ENCODE data around the gene FAM124B.

The FAM124B gene

GRCh38 chr2:224379172-224379571, 22.7 kb downstream of the FAM124B start:
- TF ChIP-seq CTCF (IDR thresholded peaks at IDR 0.05): no peak
- H3K9me3 ChIP-seq: no peaks in the 10 kb centered on the region
- no peak overlapping the region for H3K4me3 ChIP-seq (ENCODE audit: low read depth in 1 of 2, low read length in 1 of 2)
- H3K27ac ChIP-seq: peak overlapping the region; percentile 70
- H3K27me3 ChIP-seq: no peaks in the 10 kb centered on the region
- H3K4me1 ChIP-seq (ENCODE audit: control insufficient read depth in 1 of 2, insufficient read depth in 1 of 2, low read depth in 1 of 2, low read length in 1 of 2): peaks cover 21 to 42% of the 10 kb centered on the region in 2 experiments
- no peaks in the 10 kb centered on the region for H3K36me3 ChIP-seq

GRCh38 chr2:224378701-224379097, 23.2 kb downstream of the FAM124B start:
- no peak for TF ChIP-seq CTCF (IDR thresholded peaks at IDR 0.05)
- H3K9me3 ChIP-seq: no peaks in the 10 kb centered on the region
- peaks cover 21 to 42% of the 10 kb centered on the region in 2 experiments for H3K4me1 ChIP-seq (ENCODE audit: control insufficient read depth in 1 of 2, insufficient read depth in 1 of 2, low read depth in 1 of 2, low read length in 1 of 2)
- no peaks in the 10 kb centered on the region for H3K27me3 ChIP-seq
- H3K4me3 ChIP-seq (ENCODE audit: low read depth in 1 of 2, low read length in 1 of 2): peak overlapping the region in 1 of 2 experiments; percentile 37
- H3K27ac ChIP-seq: peak overlapping the region; percentile 70
- no peaks in the 10 kb centered on the region for H3K36me3 ChIP-seq

GRCh38 chr2:224377751-224378700, 23.9 kb downstream of the FAM124B start:
- no peaks in the 10 kb centered on the region for H3K9me3 ChIP-seq
- H3K4me3 ChIP-seq (ENCODE audit: low read depth in 1 of 2, low read length in 1 of 2): peak overlapping the region in 1 of 2 experiments; percentile 37
- H3K36me3 ChIP-seq: no peaks in the 10 kb centered on the region
- peak overlapping the region; percentile 70 for H3K27ac ChIP-seq
- peaks cover 21 to 42% of the 10 kb centered on the region in 2 experiments for H3K4me1 ChIP-seq (ENCODE audit: control insufficient read depth in 1 of 2, insufficient read depth in 1 of 2, low read depth in 1 of 2, low read length in 1 of 2)
- no peaks in the 10 kb centered on the region for H3K27me3 ChIP-seq
- no peak for TF ChIP-seq CTCF (IDR thresholded peaks at IDR 0.05)

GRCh38 chr2:224372641-224373040, 29.3 kb downstream of the FAM124B start:
- Histone ChIP-seq H3K36me3 (no peaks in the 10 kb centered on the region), H3K4me3 (ENCODE audit: low read depth in 1 of 2, low read length in 1 of 2) (no peak overlapping the region), H3K4me1 (ENCODE audit: control insufficient read depth in 1 of 2, insufficient read depth in 1 of 2, low read depth in 1 of 2, low read length in 1 of 2) (peaks cover 8 to 21% of the 10 kb centered on the region in 2 experiments), H3K27ac (no peak overlapping the region), H3K9me3 (no peaks in the 10 kb centered on the region), H3K27me3 (no peaks in the 10 kb centered on the region)
- TF ChIP-seq CTCF (IDR thresholded peaks at IDR 0.05): no peak

- peak; percentile 59 for TF ChIP-seq CTCF (IDR thresholded peaks at IDR 0.05)
- Histone ChIP-seq H3K4me3 (ENCODE audit: low read depth in 1 of 2, low read length in 1 of 2) (no peak overlapping the region), H3K36me3 (no peaks in the 10 kb centered on the region), H3K4me1 (ENCODE audit: control insufficient read depth in 1 of 2, insufficient read depth in 1 of 2, low read depth in 1 of 2, low read length in 1 of 2) (no peaks in the 10 kb centered on the region), H3K27ac (no peak overlapping the region), H3K27me3 (no peaks in the 10 kb centered on the region), H3K9me3 (no peaks in the 10 kb centered on the region)
Observed at GRCh38 chr2:224369028-224369632, 32.8 kb downstream of the FAM124B start.
